Heart right ventricle (tissue), 16 donors: Measurements from ENCODE around the gene ZCCHC2. TPM values are rescaled to one million over a fixed set of nuclear protein-coding genes. Genes with fewer than 3 reads are reported as not detected.

Experiments used
- ATAC-seq, 8 donors: fragments of 200-7000 bp; cut with Tn5 transposase; one replicate each; pipeline ENCODE4 v1.9.1; 2020; ENCODE audit warnings: mild to moderate bottlenecking in 8 of 8, moderate library complexity in 8 of 8, moderate number of reproducible peaks in 1 of 8
- DNase-seq, 2 donors: peaks; one replicate each; pipeline ENCODE4 v3.0.0-alpha.2; 2020
- H3K27ac ChIP-seq, 10 donors: fragments of 200-600 bp; sonication (generic) in 2 of 10; one replicate each; pipeline versions ENCODE4 v1.5.0 to v1.8.0; 2020 to 2022; ENCODE audit warnings: mild to moderate bottlenecking in 3 of 10
- H3K27me3 ChIP-seq, 7 donors: fragments of 200-600 bp; one replicate each; pipeline ENCODE4 v1.8.0; 2021 to 2022; ENCODE audit warnings: mild to moderate bottlenecking in 2 of 7
- H3K36me3 ChIP-seq, 9 donors: fragments of 200-600 bp; sonication (generic) in 1 of 9; one replicate each; pipeline versions ENCODE4 v1.5.0 to v1.8.0; 2020 to 2022; ENCODE audit warnings: mild to moderate bottlenecking in 2 of 9
- H3K4me1 ChIP-seq, 9 donors: fragments of 200-600 bp; sonication (generic) in 1 of 9; one replicate each; pipeline versions ENCODE4 v1.5.0 to v1.8.0; 2020 to 2022; ENCODE audit warnings: mild to moderate bottlenecking in 4 of 9
- H3K4me3 ChIP-seq, 10 donors: fragments of 200-600 bp; sonication (generic) in 2 of 10; one replicate each; pipeline versions ENCODE4 v1.5.0 to v1.8.0; 2020 to 2022; ENCODE audit warnings: mild to moderate bottlenecking in 7 of 10, moderate library complexity in 2 of 10
- H3K9me3 ChIP-seq, 11 donors: fragments of 200-600 bp in 10 of 11; sonication (generic) in 2 of 11; one replicate each; pipeline versions ENCODE4 v1.5.0 to v1.8.0; 2013 to 2022; ENCODE audit warnings: mild to moderate bottlenecking in 2 of 11, control low read depth in 1 of 11, moderate library complexity in 1 of 11
- CTCF ChIP-seq, 9 donors: fragments of 200-600 bp; sonication (generic) in 2 of 9; IDR thresholded peaks; one replicate each; pipeline versions ENCODE4 v1.5.0 to v1.8.0; 2021 to 2022; ENCODE audit warnings: antibody characterized with exemption in 9 of 9, mild to moderate bottlenecking in 5 of 9, moderate library complexity in 1 of 9
- WGBS, 2 donors: extraction: QIAGEN DNeasy Blood & Tissue Kit; methylation state at CpG; one replicate each; pipeline ENCODE4 v1.1.7; 2013; ENCODE audit warnings: inconsistent platforms in 1 of 2; 5-methylcytosine and 5-hydroxymethylcytosine counted together
- intact Hi-C, 10 donors: fragments of 100-400 bp; cut with DNase I; formaldehyde crosslinking; loops; one replicate each; pipeline versions ENCODE4 v1.11.1 to v1.14.2; 2022
- polyA plus RNA-seq, 2 donors: library from polyadenylated mRNA; stranded (reverse); fragments of 200-250 nt; gene quantifications; one replicate each; pipeline ENCODE4 v1.2.3, GENCODE V29; 2013
- total RNA-seq, 10 donors: library from RNA; stranded (reverse); fragmentation: NEBNext Ultra II Directional in 3 of 10; extraction: Animal tissue kit (Norgen Biotek cat#: 25700) in 3 of 10; gene quantifications; one replicate each; pipeline versions ENCODE4 v1.2.1 to v1.2.4, GENCODE V29; 2021 to 2023
- donor health status: Arrhythmogenic right ventricular cardiomyopathy.
- donor health status: ischemic (EF 13 %, LVEDD 7.1; RV severe dilation, severe dysfunction).
- donor health status: healthy with polysubstance abuse.
- donor health status: DM: no; HTN: yes; CAD: no.
- donor health status: DM: no; HTN: no; CAD: no.
- donor health status: ischemic (EF 25% LVEDD 6.9; RV normal size, moderate dysfunction).
- donor health status: ischemic (EF 25% LVEDD 5.7; RV mildly dilated, moderate dysfunction).
- donor health status: healthy.
- donor health status: DM: yes; HTN: yes; CAD: no.
- donor health status: Ischemic cardiomyopathy.
- donor health status: ischemic (EF 35%, LVEDD 5.7; RV mildly dilated, moderate dysfunction).
- donor health status: nonischemic (EF 11% LVEDD 7.7; RV severe dilation, severe dysfunction).
- donor health status: DM: yes; HTN: yes; CAD: no.
- donor health status: PGD.
- donor health status: ischemic (EF 29% LVEDD 5.4; RV normal size, mild dysfunction).
- donor health status: nonischemic (EF 23%, LVEDD 6.1; RV moderate dilation, normal function).

ZCCHC2 gene
- total and polyA plus RNA-seq, 12 donors, result 7.0 to 45.3 (median 19.1) TPM

- peak; percentile 40 to 76 for DNase-seq
- H3K27ac ChIP-seq, result peak overlapping the region in 8 of 10 donors; percentile 2 to 88 (median 70)
Measured at GRCh38 chr18:62611453-62612288, 88.8 kb downstream of the ZCCHC2 start.

GRCh38 chr18:62612289-62612645 is 89.4 kb downstream of the ZCCHC2 start:
- Histone ChIP-seq H3K27ac (peak overlapping the region in 5 of 10 donors; percentile 60 to 88 (median 74)), H3K27me3 (peaks cover 0 to 15% (median 0%) of the 10 kb centered on the region in 7 donors), H3K9me3 (peaks cover 0 to 4% (median 0%) of the 10 kb centered on the region in 11 donors), H3K36me3 (no peaks in the 10 kb centered on the region), H3K4me3 (peak overlapping the region in 7 of 10 donors; percentile 12 to 51 (median 41)), H3K4me1 (peaks cover 8 to 47% (median 22%) of the 10 kb centered on the region in 9 donors)
- 54 to 61% methylated on average over 4 of the region's 4 CpGs for WGBS, 2 donors
- intact Hi-C loops, result loop anchor here in 2 of 10 donors (10.0 kb wide), 1 partner anchor 103 kb away; the partner anchor contains the start of gene PHLPP1 (in 2 of the 2)
- ATAC-seq (peak in 1 of 8 donors; percentile 1), DNase-seq (no peak)
- TF ChIP-seq CTCF (IDR thresholded peaks at IDR 0.05), result no peak

More at GRCh38 chr18:62611453-62612288, 88.8 kb downstream of the ZCCHC2 start:
- H3K4me1 ChIP-seq, result peaks cover 8 to 42% (median 22%) of the 10 kb centered on the region in 9 donors
- whole genome bisulfite sequencing, 2 donors, result 29 to 34% methylated on average over 32 of the region's 32 CpGs
- intact Hi-C loops, result loop anchor here in 2 of 10 donors (10.0 kb wide), 1 partner anchor 103 kb away; the partner anchor contains the start of gene PHLPP1 (in 2 of the 2)
- peaks cover 0 to 13% (median 0%) of the 10 kb centered on the region in 7 donors for H3K27me3 ChIP-seq
- H3K36me3 ChIP-seq, result no peaks in the 10 kb centered on the region
- no peak for TF ChIP-seq CTCF (IDR thresholded peaks at IDR 0.05)
- H3K9me3 ChIP-seq, result peaks cover 0 to 4% (median 0%) of the 10 kb centered on the region in 11 donors
- peak overlapping the region in 9 of 10 donors; percentile 12 to 51 (median 41) for H3K4me3 ChIP-seq
- peak; percentile 64 to 88 (median 80) for ATAC-seq

- Histone ChIP-seq H3K36me3 (no peaks in the 10 kb centered on the region), H3K27me3 (peaks cover 0 to 15% (median 0%) of the 10 kb centered on the region in 7 donors), H3K4me3 (no peak overlapping the region), H3K27ac (peak overlapping the region in 4 of 10 donors; percentile 60 to 88 (median 74)), H3K9me3 (peaks cover 0 to 1% (median 0%) of the 10 kb centered on the region in 11 donors), H3K4me1 (peaks cover 8 to 47% (median 22%) of the 10 kb centered on the region in 9 donors)
- ATAC-seq (no peak), DNase-seq (no peak)
- 85 to 86% methylated on average over 4 of the region's 4 CpGs for WGBS, 2 donors
- no peak for TF ChIP-seq CTCF (IDR thresholded peaks at IDR 0.05)
- intact Hi-C loops, result loop anchor here in 2 of 10 donors (10.0 kb wide), 1 partner anchor 102 kb away; the partner anchor contains the start of gene PHLPP1 (in 2 of the 2)
Measured at GRCh38 chr18:62612776-62613175, 90.0 kb downstream of the ZCCHC2 start.

GRCh38 chr18:62614494-62614893 is 91.7 kb downstream of the ZCCHC2 start:
- Histone ChIP-seq H3K27ac (no peak overlapping the region), H3K4me1 (peaks cover 8 to 47% (median 22%) of the 10 kb centered on the region in 9 donors), H3K9me3 (no peaks in the 10 kb centered on the region), H3K27me3 (peaks cover 0 to 15% (median 0%) of the 10 kb centered on the region in 7 donors), H3K36me3 (no peaks in the 10 kb centered on the region), H3K4me3 (no peak overlapping the region)
- intact Hi-C loops, result loop anchor here in 2 of 10 donors (10.0 kb wide), 1 partner anchor 100 kb away; the partner anchor contains the start of gene PHLPP1 (in 2 of the 2)
- TF ChIP-seq CTCF (IDR thresholded peaks at IDR 0.05), result no peak
- no peak for DNase-seq
- WGBS, 2 donors, result 79 to 81% methylated on average over 9 of the region's 9 CpGs
- ATAC-seq, result no peak
